COLO668 (cell line): ENCODE results near the gene TM9SF1.
A peak's percentile ranks its signal among the peaks of the same experiment; 100 is the strongest.

ENCODE experiments used
- DNase-seq: peaks from one replicate; lab custom pipeline; 2025; ENCODE audit not compliant: unreplicated experiment; lab: John Stamatoyannopoulos, UW

TM9SF1 gene, protein sequence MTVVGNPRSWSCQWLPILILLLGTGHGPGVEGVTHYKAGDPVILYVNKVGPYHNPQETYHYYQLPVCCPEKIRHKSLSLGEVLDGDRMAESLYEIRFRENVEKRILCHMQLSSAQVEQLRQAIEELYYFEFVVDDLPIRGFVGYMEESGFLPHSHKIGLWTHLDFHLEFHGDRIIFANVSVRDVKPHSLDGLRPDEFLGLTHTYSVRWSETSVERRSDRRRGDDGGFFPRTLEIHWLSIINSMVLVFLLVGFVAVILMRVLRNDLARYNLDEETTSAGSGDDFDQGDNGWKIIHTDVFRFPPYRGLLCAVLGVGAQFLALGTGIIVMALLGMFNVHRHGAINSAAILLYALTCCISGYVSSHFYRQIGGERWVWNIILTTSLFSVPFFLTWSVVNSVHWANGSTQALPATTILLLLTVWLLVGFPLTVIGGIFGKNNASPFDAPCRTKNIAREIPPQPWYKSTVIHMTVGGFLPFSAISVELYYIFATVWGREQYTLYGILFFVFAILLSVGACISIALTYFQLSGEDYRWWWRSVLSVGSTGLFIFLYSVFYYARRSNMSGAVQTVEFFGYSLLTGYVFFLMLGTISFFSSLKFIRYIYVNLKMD

DNA sequence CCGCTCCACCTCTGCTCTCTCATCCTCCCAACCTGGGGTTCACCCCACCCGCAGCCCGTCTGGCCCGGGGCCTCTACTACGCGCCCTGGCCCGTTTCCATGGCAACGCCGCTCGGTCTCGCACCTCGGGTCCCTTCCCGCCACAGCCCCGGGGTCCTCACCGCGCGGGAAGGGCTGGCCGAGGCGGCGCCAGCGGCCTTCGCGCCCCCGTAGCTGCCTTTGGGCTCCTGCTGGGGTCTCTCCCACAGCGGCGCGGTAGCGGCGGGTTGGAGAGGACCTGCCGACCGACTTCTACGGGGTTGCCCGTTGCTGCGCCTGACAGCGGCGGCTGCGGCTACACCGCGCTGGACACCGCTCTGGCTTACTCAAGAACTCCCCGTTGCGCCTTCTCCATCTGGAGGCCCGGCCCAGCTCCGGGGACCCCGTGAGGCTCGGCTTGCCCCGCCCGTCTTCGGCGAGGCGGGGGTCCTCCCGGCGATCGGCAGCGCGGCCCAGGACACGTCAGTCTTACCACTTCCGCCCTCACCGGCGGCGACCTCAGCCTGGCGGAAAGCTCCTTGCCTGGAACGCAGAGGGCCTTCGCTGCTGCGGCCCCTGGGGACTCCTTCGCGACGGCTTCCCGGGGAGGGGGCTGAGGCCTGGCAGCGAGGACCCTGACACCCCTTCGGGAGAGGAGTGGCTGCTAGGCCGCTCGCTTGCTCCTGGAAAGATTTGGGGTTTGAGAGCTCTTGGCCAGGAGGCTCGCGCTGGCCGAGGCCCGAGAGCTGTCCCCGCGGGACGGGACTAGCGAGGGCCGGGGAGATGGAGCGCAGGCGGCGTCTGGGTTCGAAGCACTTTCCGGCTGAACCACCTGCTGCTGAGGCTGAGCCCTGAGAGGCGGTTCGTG lies at the start of gene TM9SF1:
TSS of gene TM9SF1 (minus strand) at position 256 of the 885 bp plus-strand sequence. CDS start 422 bp downstream, outside the sequence.
- peak; percentile 95 for DNase-seq

DNA sequence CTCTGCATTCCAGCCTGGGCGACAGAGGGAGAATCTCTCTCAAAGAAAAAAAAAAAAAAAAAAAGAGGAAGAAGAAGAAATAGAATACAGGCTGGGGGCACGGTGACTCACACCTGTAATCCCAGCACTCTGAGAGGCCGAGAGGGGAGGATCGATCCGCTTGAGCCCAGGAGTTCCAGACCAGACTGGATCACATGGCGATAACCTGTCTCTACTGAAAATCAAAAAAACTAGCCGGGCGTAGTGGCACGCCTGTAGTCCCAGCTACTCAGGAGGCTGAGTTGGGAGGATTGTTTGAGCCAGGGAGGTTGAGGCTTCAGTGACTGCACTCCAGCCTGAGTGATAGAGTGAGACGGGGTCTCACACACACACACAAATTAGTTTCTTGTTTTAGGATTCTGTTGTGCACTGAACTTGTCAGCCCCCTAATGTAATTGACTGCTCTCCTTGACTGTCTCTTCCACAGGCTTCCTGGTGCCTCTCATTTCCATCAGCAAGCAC lies 48.1 kb upstream of the TM9SF1 start:
- DNase-seq: peak; percentile 46

DNA sequence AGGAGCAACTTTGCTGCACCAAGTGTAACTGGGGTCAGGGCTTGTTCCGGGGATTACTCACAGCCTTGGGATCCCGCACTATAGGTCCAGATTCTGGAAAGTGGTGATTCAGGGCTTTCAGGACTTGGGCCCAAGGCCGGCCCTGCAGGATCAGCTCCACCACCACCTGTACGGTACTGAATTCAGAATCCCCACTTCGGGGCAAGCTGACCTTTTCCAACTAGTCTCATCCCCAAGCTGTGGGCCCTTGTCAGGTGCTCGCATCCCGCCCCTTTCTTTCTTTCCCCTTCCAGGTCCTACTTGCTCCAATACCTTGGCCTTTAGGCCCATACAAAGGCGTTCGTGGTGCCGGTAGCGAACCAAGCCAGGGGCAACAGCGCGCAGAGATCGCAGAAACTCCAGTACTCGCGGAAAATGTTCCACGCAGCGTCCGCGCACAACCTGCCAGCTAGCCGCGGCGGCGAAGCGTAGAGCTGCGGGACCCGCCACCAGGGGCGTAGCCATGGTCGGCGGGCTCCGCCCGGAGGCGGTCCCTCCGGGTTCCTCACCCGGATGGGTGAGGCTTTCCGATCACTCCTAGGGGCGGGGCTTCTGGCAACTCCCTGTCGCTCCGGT lies 46.7 kb upstream of the TM9SF1 start:
- DNase-seq: peak; percentile 97

DNA sequence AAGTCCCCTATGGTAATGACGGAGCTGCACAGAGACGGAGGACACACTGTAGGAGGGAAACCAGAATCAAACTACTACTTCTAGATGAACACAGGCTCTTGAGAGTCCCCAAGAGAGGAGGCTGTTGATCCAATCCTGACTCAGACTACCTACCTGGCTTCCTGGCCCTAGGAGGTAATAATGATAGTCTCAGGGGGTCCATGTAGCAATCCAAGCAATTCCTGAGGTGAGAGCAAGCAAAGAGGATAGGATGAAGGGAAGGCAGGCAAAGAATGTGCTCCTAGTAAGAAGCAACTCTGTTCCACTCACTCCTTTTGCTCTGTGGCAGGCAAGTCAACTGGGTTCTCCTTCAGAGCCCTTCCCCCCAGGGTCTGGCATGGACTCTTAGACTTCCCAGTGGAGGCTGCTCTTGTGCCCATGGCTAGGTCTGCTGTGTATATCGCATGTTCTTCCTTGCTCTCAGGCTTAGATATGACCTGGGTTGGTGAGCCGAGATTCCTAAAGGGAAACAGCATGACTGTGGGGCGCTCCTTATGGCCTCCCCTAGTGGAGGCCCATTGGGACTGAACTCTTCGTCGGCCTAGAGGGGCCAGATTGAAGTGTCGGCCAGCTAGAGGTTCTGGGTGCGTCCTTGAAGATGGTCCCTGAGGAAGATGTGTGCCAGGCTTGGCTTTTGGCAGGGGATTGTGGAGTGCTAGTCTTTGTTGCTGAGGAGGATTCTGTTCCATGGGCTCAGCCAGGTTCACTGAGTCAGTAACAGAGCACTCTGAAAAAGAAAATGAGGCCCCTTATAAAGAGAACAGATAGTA lies 45.1 kb upstream of the TM9SF1 start:
- no peak for DNase-seq

DNA sequence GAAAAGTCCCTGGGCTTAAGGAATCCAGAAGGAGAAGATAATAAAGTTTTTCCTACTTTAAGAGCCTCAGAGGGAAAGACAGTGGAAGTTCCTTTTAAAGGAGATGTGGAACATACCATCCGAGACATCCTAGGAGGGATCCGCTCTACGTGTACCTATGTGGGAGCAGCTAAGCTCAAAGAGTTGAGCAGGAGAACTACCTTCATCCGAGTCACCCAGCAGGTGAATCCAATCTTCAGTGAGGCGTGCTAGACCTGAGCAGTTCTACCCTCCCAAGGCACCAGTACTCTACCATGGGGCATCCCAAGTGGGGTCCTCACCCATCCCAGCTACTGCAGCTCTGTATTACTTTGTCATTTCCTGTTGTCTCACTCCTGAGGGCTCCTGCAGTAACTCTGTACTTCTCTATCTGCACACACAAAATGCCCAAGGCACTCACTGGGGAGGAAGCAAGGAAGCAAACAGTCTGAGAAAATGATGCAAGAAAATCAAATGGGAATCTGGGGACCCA lies 43.3 kb upstream of the TM9SF1 start:
- DNase-seq: no peak

DNA sequence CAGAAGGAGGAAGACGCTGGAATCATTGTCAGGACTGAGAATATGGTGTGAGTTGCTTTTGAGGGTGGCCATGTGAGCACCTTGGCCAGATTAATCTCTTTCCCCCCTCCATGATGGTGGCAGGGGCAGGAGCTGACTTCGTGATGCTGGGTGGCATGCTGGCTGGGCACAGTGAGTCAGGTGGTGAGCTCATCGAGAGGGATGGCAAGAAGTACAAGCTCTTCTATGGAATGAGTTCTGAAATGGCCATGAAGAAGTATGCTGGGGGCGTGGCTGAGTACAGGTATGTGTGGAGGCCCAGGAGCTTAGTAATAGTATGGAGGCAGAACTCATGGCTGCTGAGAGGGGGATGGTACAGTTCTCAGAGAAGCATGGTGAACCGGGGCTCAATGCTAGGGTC lies 42.9 kb upstream of the TM9SF1 start:
- no peak for DNase-seq

DNA sequence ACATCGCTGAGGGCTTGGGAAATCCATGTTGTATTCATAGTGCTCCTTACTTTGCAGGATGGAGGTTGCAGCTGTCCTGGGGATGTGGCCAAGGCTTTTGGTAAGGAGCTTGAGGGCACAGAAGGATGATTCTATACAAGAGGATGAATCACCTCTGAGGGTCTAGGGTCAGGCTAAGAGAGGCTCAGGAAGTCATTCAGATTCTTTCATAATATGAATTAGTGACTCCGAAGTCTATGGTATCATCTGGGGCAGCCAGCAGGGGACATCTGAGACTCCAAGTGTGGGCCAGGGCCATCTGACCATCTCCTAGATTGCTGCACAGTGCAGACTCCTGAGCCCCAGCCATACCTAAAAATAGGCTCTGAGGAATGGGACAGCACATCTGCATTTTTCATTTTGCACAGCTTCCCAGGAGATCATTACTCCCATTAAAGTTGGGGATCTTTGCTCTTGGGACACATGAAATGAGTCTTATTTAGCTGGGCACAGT lies 42.3 kb upstream of the TM9SF1 start:
- no peak for DNase-seq

DNA sequence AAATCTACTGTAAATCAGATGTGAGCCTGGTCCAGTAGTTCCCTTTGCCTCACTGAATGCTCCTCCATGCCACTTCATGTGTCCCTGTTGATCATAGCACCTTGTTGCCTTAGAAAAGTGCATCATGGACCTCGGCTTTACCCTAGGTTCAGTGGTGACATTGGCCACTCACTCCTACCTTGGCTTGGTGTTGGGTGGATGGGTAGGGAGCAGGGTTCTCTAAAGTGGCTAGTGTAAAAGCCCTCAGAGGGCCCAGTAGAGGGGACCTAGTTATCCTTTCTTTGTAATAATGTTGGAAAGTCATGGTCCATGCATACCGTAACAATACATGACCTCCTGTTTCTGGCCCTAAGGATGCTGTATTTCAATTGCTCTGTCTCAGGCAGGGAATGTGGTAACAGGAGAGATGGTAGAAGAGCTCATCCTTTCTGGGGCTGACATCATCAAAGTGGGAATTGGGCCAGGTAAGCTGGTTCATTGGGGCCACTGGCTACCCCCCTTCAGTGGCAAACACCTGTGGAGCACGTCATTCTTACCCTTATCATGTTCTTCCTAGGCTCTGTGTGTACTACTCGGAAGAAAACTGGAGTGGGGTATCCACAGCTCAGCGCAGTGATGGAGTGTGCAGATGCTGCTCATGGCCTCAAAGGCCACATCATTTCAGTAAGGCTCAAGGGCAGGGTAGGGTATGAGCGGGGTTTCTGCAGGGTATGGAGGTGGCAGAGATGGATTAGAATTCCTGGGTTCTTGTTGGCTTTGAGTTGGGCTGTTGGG lies 41.6 kb upstream of the TM9SF1 start:
- no peak for DNase-seq

DNA sequence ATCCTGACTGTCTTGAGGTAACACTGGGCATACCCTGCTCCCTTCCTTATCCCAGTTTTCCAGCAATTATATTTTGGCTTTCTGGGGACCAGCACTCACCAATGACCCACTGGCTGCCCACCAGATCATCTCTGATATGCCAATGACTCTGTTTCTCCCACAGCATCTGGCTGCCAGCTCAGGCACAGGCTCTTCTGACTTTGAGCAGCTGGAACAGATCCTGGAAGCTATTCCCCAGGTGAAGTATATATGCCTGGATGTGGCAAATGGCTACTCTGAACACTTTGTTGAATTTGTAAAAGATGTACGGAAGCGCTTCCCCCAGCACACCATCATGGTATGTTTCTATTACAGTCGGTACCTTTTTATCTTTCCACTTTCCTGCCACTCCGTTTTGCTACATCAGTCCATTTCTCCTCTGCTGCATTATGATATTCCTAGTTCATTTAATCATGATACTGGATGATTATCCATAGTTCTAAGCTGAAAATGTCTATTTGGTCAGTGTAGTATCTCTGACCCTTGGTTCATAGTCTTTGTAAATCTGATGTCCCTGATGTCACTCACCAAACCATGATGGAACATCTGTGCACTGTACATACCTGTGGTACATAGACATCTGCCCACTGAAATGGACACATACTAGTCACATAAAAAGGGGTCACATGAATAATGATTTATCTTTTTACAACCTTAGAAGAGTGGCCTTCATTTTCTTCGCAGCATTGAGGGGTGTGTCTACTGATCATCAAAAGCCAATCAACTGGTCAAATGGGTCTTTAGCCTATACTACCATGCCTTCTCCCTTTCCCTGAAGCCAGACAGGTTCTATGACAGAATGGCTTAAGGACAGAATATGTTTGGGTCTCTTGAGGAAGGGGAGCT lies 40.8 kb upstream of the TM9SF1 start:
- no peak for DNase-seq

DNA sequence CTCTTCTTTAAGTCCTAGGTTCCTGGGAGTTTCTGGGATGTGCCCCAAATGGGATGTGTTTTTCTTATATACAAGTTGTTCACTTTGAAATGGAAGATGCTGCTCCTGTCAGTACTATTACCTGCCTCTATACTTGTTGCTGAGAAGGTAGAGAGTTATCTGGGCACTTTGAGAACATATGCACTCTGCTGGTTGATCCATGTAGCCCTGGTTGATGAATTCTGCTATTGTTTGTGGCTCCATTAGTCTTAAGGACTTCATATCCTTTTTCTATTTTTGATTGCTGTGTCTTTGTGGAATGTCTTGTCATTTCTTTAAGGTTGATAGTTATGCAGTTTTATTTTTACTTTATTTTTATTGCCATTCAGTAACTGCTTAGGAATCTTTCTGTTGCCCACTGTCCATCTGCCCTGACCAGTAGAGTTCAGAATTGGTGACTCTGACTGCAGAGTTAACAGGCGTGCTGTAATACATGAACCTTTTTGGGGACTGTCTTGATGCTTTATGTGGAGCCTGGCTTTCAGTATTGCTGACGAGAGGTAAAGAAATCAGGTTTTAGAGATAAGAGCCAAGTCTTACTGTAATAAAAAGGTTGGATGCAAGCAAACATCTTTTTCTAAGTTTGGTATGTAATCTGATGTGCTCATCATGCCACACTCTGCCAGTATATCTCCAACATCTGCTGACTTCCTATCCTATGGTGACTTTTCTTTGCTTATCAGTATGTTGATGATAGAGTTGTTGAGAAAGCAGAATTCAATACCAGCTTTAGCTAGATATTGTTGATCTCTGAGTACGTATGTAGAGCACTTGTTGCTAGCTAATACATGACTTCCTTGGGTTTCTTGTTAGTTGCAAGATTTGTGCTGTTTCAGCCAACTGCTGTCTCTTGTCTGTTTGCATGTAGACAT lies 39.1 kb upstream of the TM9SF1 start:
- DNase-seq: no peak

DNA sequence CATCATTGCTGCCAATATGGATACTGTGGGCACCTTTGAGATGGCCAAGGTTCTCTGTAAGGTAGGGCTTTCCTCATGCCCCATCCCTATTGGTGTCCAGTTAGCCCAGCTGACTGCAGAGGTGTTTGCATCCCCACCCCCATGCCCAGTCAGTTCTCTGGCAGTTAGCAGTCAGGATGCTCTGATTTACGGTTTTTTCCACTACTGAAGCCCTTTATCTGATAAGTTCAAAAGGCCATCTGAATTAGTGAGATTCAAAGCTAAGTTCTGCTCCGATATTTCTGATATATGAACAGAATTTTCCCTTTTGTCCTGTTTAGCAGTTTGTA lies 38.3 kb upstream of the TM9SF1 start:
- DNase-seq: peak; percentile 6

DNA sequence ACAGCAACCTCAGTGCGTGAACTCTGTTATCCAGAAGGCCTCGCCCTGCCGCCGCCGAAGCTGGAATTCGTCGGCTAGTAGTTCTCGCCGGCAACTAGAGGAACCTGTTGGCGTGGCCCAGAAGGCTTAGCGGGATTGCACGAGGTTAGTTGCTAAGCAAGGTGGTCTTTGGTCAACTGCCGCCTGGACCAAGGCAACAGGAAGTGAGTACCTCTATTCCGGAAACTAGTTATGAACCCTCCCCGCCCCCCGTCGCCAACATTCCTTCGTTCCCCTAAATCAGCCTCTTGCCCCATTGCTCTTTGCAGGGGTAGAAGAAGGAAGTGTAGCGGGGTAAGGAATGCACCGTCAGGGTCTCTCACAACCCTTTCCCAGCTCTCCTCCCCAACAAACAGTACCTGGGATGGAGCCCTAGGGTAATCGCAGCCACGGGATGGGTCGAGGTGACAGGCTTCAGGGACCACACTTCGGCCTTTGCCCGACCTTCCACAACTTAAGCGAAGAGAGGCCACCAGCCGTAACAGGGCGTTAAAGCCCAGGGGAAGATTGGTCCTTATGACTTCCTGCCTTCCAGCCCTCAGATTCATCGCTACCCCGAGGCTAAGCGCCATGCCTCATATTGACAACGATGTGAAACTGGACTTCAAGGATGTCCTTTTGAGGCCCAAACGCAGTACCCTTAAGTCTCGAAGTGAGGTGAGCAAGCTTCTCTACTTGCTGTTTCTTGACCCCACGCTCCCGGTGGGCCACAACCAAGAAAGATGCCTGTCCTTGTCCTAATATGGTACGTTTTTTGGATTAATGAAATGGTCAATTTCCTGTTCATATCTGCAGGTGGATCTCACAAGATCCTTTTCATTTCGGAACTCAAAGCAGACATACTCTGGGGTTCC lies 37.6 kb upstream of the TM9SF1 start, which contains the start of gene GMPR2:
TSS of gene GMPR2 (plus strand) at position 285 of the 893 bp plus-strand sequence. CDS start at position 610, 325 bp downstream.
- DNase-seq: no peak

DNA sequence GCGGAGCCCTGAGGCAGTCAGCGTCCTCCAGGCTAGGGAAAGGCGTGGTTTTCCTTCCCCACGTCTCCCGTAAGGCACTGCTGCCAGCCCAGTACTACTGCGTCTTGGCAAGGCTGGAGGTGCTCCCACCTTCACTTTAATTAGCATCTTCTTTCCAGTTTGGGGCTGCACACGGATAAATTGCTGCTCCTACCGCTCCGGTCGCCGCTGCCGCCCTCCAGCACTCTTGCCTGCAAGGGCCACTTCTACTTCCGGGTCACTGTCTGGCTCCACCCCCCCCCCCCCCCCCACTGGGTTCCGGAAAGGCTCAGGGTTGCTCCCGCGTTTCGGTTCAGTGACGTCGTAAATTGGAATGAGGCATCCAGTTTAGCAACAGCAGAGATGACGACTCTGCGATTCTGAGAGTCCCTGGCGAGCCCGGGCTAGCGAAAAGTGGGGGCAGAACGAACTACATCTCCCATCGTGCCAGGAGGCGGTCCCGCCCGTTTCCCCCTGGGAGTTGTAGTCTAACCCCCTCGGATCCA lies 36.9 kb upstream of the TM9SF1 start, which contains the start of gene NEDD8:
TSS of gene NEDD8 (minus strand) at position 247 of the 524 bp plus-strand sequence. CDS start at position 147, 100 bp downstream.
- peak; percentile 90 for DNase-seq

DNA sequence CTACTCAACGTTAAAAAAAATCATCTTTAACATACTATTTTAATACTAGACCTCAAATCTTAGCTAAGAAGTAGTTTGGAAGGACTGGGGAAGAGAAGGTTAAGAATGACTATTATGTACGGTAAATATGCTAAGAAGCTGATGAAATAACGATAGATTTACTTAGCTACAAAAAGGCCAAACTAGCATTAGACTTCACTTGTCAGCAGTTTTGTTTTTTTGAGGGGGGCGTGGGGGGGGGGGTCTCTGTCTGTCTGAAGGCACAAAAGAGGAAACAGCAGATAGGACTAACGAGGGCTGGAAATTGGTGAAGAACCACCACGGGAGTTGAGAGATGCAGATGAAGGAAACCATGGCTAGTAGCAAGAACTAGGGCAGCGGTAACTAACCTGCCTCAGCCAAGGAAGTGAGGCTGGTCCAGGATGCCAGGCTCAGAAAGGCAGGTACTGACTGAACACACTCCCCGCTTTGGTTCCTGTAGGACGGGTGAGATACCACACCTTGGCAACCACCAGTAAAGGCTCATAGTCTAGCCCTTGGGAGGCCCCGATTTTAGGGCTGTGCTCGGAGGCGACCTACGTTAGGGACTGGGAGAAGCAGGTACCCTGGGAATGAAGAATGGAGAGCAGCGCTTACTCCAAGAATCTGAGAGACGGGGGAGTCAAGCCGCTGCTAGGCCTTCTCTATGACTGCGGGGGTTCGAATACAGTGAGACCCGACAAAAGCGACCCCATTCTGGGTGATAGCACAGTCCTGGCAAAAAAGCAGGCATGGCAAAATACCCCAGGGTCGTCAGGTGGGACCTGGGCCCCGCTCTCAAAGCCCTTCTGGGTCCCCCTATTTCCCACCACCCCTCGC lies 36.3 kb upstream of the TM9SF1 start:
- DNase-seq: peak; percentile 42

DNA sequence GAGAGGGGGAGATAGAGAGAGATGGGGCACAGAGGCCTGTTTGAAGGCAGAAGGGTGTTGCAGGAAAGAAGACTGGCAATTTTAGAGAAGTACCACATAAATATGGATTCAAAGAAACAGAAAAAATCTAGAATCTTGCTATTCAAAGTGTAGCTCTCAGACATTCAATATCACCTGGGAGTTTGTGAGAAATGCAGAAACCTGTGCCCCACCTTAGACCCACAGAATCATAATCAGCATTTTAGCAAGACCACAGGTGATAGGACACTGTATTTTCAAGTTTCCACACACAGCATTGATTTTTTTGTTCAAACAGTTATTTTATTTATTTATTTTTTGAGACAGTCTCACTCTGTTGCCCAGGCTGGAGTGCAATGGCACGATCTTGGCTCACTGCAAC lies 33.7 kb upstream of the TM9SF1 start:
- no peak for DNase-seq
